Measurements from ENCODE around the gene CCBE1.

CCBE1 gene

DNA sequence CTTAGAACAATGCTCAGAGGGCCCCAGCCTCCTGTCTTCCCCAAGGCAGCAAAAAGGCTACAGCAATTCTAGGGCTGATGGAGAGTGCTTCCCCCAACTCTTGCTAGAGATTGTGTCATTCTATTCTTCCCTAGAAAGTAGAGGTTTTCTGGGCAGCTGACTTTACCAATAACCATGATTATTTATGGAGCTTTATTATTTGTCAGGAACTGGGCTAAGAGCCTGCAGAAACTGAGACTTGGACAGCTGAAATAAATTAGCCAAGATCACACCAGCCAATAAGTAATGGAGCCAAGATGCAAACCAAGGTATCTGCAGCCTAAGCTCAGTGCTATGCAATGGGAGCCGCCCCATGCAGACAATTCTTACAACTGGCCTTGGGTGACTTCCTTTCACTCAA is 84.8 kb downstream of the CCBE1 start:
- no peak for DNase-seq

DNA sequence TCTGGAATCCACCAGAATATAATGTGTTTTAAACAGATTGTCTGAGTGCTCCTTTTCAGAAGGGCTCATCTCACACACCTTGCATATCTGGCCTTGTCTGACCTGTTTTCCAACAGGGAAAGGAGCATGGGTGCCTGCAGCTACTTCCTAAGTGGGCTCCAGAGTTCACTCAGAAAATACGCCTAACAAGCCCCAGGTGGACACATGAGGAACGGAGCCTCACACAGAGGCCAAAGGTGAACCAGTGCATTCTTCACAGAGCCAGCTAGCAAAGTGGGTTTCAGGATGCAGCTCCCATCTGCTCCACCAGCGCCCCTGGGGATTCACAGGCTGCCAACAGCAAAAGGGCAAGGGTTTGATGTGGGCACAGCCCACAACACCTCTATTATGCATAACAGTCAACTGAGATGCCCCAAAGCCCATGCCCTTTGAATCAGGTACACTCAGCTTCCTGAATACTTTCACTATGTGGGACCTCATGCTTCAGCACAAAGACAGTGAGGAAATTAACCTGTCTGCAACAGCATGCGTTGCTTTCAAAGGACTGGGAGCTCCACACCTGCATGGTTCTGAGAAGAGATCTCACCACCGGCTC is 86.6 kb downstream of the CCBE1 start:
- no peak for DNase-seq

- DNase-seq, result no peak
Observed at GRCh38 chr18:59609654-59610053, 87.6 kb downstream of the CCBE1 start.

DNA sequence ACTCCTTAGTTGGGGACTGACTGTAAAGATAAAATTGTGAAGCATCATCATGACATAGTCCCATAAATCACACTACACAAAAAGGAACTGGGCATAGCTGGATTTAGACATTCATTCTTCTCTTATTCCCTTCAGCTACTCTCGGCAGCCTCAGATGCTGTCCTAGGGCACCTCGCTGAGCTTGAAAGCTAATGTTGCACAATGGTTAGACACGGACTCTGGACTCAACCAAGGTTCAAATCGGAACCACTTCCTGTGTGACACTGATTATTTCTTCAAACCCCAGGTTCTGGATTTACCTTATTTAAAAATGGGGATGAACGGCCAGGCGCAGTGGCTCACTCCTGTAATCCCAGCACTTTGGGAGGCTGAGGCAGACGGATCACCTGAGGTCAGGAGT is 89.8 kb downstream of the CCBE1 start:
- no peak for DNase-seq

- DNase-seq, result no peak
Observed at GRCh38 chr18:59607078-59607379, 90.2 kb downstream of the CCBE1 start.

DNA sequence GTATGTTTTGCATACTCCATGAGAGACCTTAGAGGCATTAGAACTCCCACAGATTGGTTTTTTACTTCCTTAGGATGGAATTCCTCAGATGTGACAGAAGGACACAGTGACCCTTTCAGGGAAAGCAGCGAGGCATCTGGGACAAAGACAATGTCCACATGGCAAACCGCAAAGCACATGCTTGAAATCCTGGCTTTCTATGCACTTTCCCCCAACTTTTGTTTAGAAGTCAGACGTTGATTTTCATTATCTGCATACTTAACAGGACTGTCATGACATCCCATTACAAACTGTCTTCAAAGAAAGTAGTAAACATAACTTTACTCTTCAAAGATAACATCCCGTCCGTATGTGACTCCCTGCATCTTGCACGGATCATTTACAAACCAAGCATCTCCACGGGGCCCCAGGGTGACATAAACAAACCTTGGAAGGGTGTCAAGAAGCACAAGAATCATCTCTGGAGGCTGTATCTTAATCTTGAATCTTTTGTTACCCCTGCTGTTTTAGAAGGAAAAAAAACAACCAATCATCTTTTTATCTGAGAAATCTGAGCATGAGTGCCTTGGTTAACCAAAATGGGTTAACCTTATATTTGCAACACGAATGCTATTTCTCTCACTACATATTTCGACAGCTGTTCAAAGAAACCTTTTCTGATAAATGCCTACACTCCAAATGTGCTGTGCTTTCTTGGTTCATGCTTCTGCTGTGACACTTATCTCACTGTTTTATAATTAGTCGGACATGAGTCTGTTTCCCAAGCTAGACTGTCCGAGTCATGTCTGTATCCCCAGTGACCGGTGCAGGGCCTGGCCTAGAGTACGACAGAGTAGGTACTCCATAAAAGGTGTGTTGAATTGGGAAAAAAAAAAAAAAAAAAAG is 90.8 kb downstream of the CCBE1 start:
- DNase-seq, result no peak

DNA sequence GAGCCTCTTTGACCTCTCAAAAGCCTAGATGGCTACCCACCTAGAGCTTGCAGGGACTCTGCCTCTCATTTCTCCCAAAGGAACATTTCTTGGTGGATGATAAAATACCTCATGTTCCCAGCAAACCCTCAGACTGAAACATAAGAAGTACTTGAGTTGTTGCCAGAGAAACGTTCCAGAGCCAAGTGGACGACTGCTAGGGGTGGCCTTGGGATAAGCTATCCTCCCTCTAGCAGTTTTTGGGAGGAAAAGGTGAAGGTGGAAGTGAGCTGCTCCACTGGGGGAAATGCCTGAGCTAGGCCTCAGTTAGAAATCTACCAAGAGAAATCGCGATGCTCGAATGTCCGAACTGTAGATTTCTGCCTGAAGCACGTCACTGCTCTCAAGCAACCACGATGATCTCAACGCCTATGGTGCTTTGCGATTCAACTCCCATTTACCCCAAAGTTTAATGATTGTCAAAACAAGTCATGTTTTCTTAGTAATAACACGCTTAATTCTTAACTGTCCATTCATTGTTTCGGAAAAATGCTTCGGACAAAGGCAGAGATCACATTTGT is 91.5 kb downstream of the CCBE1 start:
- DNase-seq, result no peak

- no peak for DNase-seq
Observed at GRCh38 chr18:59604877-59605276, 92.3 kb downstream of the CCBE1 start.

GRCh38 chr18:59597049-59597448 is 100.2 kb downstream of the CCBE1 start:
- no peak for DNase-seq

DNA sequence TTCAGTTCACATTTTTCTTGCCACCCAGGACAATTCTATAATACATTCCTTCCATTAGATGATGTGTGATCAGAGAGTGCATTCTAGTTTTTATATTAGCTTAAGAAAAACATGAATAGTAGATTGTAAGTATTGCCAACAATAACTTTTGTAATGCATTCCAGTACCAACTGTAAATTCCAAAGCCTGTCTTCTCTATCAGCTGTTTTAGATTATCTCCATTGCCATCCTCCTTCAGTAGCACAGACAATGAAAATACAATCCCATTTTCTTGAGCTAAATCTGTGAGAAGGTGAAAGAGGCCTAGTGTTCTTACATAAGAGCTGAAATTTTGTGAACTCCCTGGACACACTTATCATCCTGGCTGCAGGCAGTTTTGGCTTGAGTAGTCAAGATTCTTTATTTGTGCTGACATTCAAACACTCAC is 103.9 kb downstream of the CCBE1 start:
- no peak for DNase-seq

DNA sequence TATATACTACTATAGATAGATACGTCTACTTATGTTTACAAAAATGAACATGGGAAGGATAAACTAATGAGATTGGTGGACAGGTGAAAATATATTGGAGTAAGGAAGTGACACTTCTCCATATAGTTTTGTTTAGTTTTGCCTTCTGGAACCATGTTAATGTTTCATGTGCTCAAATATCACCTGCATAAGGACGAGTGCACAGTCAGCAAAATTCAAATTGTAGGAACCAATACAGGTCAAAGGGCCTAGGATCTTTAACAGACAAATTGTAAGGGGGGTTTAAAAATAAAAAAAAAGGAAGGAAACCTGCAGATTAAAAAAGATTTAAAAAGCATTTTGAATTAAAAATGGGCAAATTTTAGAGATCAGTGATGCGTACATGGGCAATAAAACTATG is 104.6 kb downstream of the CCBE1 start:
- DNase-seq, result no peak

- no peak for DNase-seq
Observed at GRCh38 chr18:59582395-59582794, 114.8 kb downstream of the CCBE1 start.

GRCh38 chr18:59579509-59579908 is 117.7 kb downstream of the CCBE1 start:
- no peak for DNase-seq

DNA sequence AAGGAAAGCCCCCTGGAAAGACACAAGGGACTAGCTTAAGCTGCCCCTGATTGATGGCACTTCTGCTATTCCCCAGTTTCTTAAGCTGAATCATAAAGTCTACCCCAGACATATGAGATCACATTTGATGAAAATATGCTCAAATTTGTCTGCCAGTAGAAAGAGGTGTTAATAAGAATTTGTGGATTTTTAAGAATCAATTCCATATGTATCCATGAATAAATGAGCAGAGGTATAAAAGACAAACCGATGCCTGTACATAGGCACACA is 119.9 kb downstream of the CCBE1 start:
- no peak for DNase-seq

- no peak for DNase-seq
Observed at GRCh38 chr18:59576541-59577385, 120.5 kb downstream of the CCBE1 start.

GRCh38 chr18:59575995-59576394 is 121.2 kb downstream of the CCBE1 start:
- DNase-seq, result no peak

GRCh38 chr18:59573962-59574361 is 123.3 kb downstream of the CCBE1 start:
- DNase-seq, result no peak

GRCh38 chr18:59571902-59572301 is 125.3 kb downstream of the CCBE1 start:
- DNase-seq, result no peak

DNA sequence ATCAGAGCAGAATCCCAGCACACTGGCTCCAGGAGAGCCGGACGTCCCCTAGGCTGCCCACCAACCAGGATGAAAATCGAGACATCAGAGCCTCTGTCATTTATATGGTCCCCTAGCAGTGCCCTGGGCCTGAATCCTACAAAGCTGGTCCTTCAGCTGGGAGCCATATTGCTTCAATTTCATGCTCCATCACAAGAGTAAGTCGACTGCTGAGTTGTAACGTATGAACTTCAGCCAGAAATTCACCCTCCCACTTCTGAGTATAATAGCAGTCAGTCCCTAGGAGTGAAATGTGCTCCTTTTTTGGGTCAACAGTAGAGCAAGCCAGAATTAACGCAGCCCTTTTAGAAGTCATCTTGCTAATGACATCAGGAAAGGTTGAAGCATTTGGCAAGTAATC is 126.4 kb downstream of the CCBE1 start:
- no peak for DNase-seq

- no peak for DNase-seq
Observed at GRCh38 chr18:59570101-59570775, 127.0 kb downstream of the CCBE1 start.

DNA sequence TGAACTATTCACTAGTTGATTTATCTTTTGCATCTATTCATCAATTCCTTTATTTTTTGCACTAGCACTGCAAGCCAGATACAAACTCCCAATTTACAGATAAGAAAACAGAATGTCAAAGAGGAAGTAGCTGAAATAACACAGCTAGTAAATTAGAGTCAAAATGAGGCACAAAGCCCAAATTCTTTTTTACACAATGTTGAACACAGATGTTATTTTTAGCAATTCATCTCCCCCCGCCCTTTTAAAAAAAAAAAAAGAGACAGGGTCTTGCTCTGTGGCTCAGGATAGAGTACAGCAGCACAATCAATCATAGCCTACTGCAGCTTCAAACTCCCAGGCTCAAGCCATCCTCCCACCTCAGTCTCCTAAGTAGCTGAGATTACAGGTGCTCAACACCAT is 127.8 kb downstream of the CCBE1 start:
- DNase-seq, result no peak

DNA sequence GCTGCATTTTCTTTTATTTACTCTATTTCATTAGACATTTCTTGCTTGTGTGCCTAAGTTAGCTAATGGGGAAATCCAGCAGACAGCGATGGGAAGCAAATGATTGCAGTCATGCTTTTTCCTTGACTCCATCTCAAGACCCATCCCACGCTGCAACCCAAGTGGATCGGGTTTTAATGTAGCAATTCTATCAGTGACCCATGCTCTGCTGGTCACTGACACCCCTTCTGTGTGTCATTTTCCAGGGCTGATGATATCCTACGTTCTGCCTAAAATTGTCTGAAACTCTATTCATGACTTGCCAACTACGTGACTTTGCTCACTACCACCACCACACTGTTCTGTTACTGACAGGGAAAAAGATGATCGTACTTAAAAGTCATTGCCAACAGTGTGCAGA is 129.8 kb downstream of the CCBE1 start:
- DNase-seq, result no peak

- no peak for DNase-seq
Observed at GRCh38 chr18:59566533-59566971, 130.7 kb downstream of the CCBE1 start.

All from NCI-H446 (cell line).